HUES6 (cell line): ENCODE data around the gene AGAP3.
A peak's percentile ranks its signal among the peaks of the same experiment; 100 is the strongest.

Experiments used
- H3K27ac ChIP-seq: 2 replicates; pipeline ENCODE4 v1.7.0; 2013; ENCODE audit warnings: low read depth, mild to moderate bottlenecking, low read length, inconsistent platforms
- H3K27me3 ChIP-seq: 2 replicates; pipeline ENCODE4 v1.6.1; 2013; ENCODE audit warnings: low read length; ENCODE audit not compliant: control insufficient read depth, insufficient read depth
- H3K36me3 ChIP-seq: 2 replicates; pipeline ENCODE4 v1.6.1; 2013; ENCODE audit warnings: low read length; ENCODE audit not compliant: control insufficient read depth, insufficient read depth
- H3K4me1 ChIP-seq: 2 replicates; pipeline ENCODE4 v1.6.1; 2013; ENCODE audit warnings: low read length; ENCODE audit not compliant: control insufficient read depth, insufficient read depth
- H3K4me3 ChIP-seq: 2 replicates; pipeline ENCODE4 v1.5.1; 2013; ENCODE audit warnings: low read depth, low read length
- H3K9ac ChIP-seq: one replicate; pipeline ENCODE4 v1.6.1; 2013; ENCODE audit warnings: mild to moderate bottlenecking, low read length
- H3K9me3 ChIP-seq: 2 replicates; pipeline ENCODE4 v1.6.1; 2013; ENCODE audit warnings: low read depth, low read length; ENCODE audit not compliant: control insufficient read depth, insufficient read depth

Gene AGAP3

GRCh38 chr7:151115121-151115835 lies 29.0 kb downstream of the AGAP3 start:
- Histone ChIP-seq H3K27me3 (peaks cover 12% of the 10 kb centered on the region; the same call in 1 of the 2 replicates), H3K4me1 (peaks cover 26% of the 10 kb centered on the region), H3K36me3 (peaks cover 32% of the 10 kb centered on the region), H3K27ac (no peak overlapping the region), H3K9me3 (no peaks in the 10 kb centered on the region), H3K9ac (peak overlapping the region; percentile 61), H3K4me3 (peak overlapping the region; percentile 38)

GRCh38 chr7:151115836-151116418 lies 29.7 kb downstream of the AGAP3 start:
- Histone ChIP-seq H3K36me3 (peaks cover 38% of the 10 kb centered on the region), H3K9me3 (no peaks in the 10 kb centered on the region), H3K9ac (peak overlapping the region; percentile 61), H3K4me3 (peak overlapping the region; percentile 38), H3K27ac (no peak overlapping the region), H3K27me3 (peaks cover 12% of the 10 kb centered on the region; the same call in 1 of the 2 replicates), H3K4me1 (peaks cover 26% of the 10 kb centered on the region)

- H3K9ac ChIP-seq: no peak overlapping the region
- H3K4me3 ChIP-seq: no peak overlapping the region
- H3K36me3 ChIP-seq: peaks cover 47% of the 10 kb centered on the region
- H3K4me1 ChIP-seq: peaks cover 24% of the 10 kb centered on the region
- peaks cover 12% of the 10 kb centered on the region; the same call in 1 of the 2 replicates for H3K27me3 ChIP-seq
- H3K27ac ChIP-seq: no peak overlapping the region
- no peaks in the 10 kb centered on the region for H3K9me3 ChIP-seq
Measured at GRCh38 chr7:151116603-151117440, 30.5 kb downstream of the AGAP3 start.

- peaks cover 12% of the 10 kb centered on the region; the same call in 1 of the 2 replicates for H3K27me3 ChIP-seq
- H3K9ac ChIP-seq: no peak overlapping the region
- H3K9me3 ChIP-seq: no peaks in the 10 kb centered on the region
- no peak overlapping the region for H3K4me3 ChIP-seq
- peaks cover 48% of the 10 kb centered on the region for H3K36me3 ChIP-seq
- H3K27ac ChIP-seq: no peak overlapping the region
- peaks cover 24% of the 10 kb centered on the region for H3K4me1 ChIP-seq
Measured at GRCh38 chr7:151117565-151117964, 31.3 kb downstream of the AGAP3 start.

GRCh38 chr7:151118108-151119054 lies 32.1 kb downstream of the AGAP3 start:
- no peak overlapping the region for H3K4me3 ChIP-seq
- no peak overlapping the region for H3K27ac ChIP-seq
- H3K36me3 ChIP-seq: peaks cover 48% of the 10 kb centered on the region
- H3K4me1 ChIP-seq: peaks cover 19% of the 10 kb centered on the region
- H3K27me3 ChIP-seq: peaks cover 12% of the 10 kb centered on the region; the same call in 1 of the 2 replicates
- H3K9ac ChIP-seq: no peak overlapping the region
- H3K9me3 ChIP-seq: no peaks in the 10 kb centered on the region

GRCh38 chr7:151119055-151119415 lies 32.8 kb downstream of the AGAP3 start:
- H3K9ac ChIP-seq: no peak overlapping the region
- H3K27me3 ChIP-seq: peaks cover 10% of the 10 kb centered on the region; the same call in 1 of the 2 replicates

GRCh38 chr7:151119902-151120301 lies 33.6 kb downstream of the AGAP3 start:
- peaks cover 14% of the 10 kb centered on the region for H3K27me3 ChIP-seq
- H3K9me3 ChIP-seq: no peaks in the 10 kb centered on the region
- H3K36me3 ChIP-seq: peaks cover 52% of the 10 kb centered on the region
- H3K9ac ChIP-seq: no peak overlapping the region
- no peak overlapping the region for H3K27ac ChIP-seq
- no peak overlapping the region for H3K4me3 ChIP-seq
- H3K4me1 ChIP-seq: peaks cover 12% of the 10 kb centered on the region

More at GRCh38 chr7:151119055-151119415, 32.8 kb downstream of the AGAP3 start:
- Histone ChIP-seq H3K4me3 (no peak overlapping the region), H3K4me1 (peaks cover 12% of the 10 kb centered on the region), H3K36me3 (peaks cover 48% of the 10 kb centered on the region), H3K27ac (no peak overlapping the region), H3K9me3 (no peaks in the 10 kb centered on the region)

GRCh38 chr7:151120896-151121295 lies 34.6 kb downstream of the AGAP3 start:
- Histone ChIP-seq H3K27me3 (peaks cover 14% of the 10 kb centered on the region), H3K4me1 (peaks cover 13% of the 10 kb centered on the region), H3K4me3 (no peak overlapping the region), H3K9ac (no peak overlapping the region), H3K27ac (no peak overlapping the region), H3K36me3 (peaks cover 52% of the 10 kb centered on the region), H3K9me3 (no peaks in the 10 kb centered on the region)

- Histone ChIP-seq H3K4me1 (peaks cover 10% of the 10 kb centered on the region), H3K4me3 (no peak overlapping the region), H3K27ac (no peak overlapping the region), H3K9ac (no peak overlapping the region), H3K9me3 (no peaks in the 10 kb centered on the region), H3K27me3 (peaks cover 13% of the 10 kb centered on the region), H3K36me3 (peaks cover 52% of the 10 kb centered on the region)
Measured at GRCh38 chr7:151121380-151122170, 35.3 kb downstream of the AGAP3 start.

GRCh38 chr7:151122276-151122675 lies 36.0 kb downstream of the AGAP3 start:
- peaks cover 14% of the 10 kb centered on the region for H3K4me1 ChIP-seq

More at GRCh38 chr7:151122276-151122675, 36.0 kb downstream of the AGAP3 start:
- no peaks in the 10 kb centered on the region for H3K9me3 ChIP-seq
- peaks cover 49% of the 10 kb centered on the region for H3K36me3 ChIP-seq
- H3K4me3 ChIP-seq: no peak overlapping the region
- no peak overlapping the region for H3K27ac ChIP-seq
- peaks cover 20% of the 10 kb centered on the region for H3K27me3 ChIP-seq
- no peak overlapping the region for H3K9ac ChIP-seq
